HEK293 (cell line): ENCODE measurements around the gene TIMM17A.
A peak's percentile ranks its signal among the peaks of the same experiment; 100 is the strongest.

Experiments used
- ZNF133 ChIP-seq: fragments of 450-650 bp; formaldehyde crosslinking; IDR thresholded peaks from 2 replicates; pipeline ENCODE4 v1.5.1; 2016; ENCODE audit warnings: missing biosample characterization, missing genetic modification characterization
- ZNF174 ChIP-seq: fragments of 450-650 bp; formaldehyde crosslinking; IDR thresholded peaks from 2 replicates; pipeline ENCODE4 v1.5.0; 2017; ENCODE audit warnings: missing biosample characterization, mild to moderate bottlenecking, missing genetic modification characterization
- ZNF19 ChIP-seq: fragments of 450-650 bp; formaldehyde crosslinking; IDR thresholded peaks from 2 replicates; pipeline ENCODE4; 2016; ENCODE audit warnings: missing biosample characterization, missing genetic modification characterization, low read depth
- ZNF274 ChIP-seq, 2 experiments: fragments of 200-500 bp in 1 of 2; fragments of 450-650 bp in 1 of 2; sonication (Bioruptor generic) in 1 of 2; formaldehyde crosslinking in 1 of 2; IDR thresholded peaks; 2 replicates each; pipeline versions ENCODE4 v1.5.1 to v1.6.1; 2014 to 2016; ENCODE audit warnings: borderline replicate concordance in 1 of 2, inconsistent platforms in 1 of 2, low read length in 1 of 2, missing biosample characterization in 1 of 2, missing genetic modification characterization in 1 of 2
- TF ChIP-seq, protein P1 (sequence below): fragments of 450-650 bp; formaldehyde crosslinking; IDR thresholded peaks from 2 replicates; pipeline ENCODE4 v1.5.1; 2016; ENCODE audit warnings: missing biosample characterization, missing genetic modification characterization
- TF ChIP-seq, protein P2 (sequence below): fragments of 450-650 bp; IDR thresholded peaks from 2 replicates; pipeline ENCODE4 v1.5.1; 2018; ENCODE audit warnings: missing biosample characterization, mild to moderate bottlenecking, missing genetic modification characterization
- TF ChIP-seq, protein P3 (sequence below): fragments of 450-650 bp; formaldehyde crosslinking; IDR thresholded peaks from 2 replicates; pipeline ENCODE4 v1.5.1; 2017; ENCODE audit warnings: missing biosample characterization, mild to moderate bottlenecking, missing genetic modification characterization, moderate library complexity
- TF ChIP-seq, protein P4 (sequence below): fragments of 450-650 bp; formaldehyde crosslinking; IDR thresholded peaks from 2 replicates; pipeline ENCODE4 v1.5.1; 2016; ENCODE audit warnings: missing biosample characterization, missing genetic modification characterization, low read depth

DNA sequence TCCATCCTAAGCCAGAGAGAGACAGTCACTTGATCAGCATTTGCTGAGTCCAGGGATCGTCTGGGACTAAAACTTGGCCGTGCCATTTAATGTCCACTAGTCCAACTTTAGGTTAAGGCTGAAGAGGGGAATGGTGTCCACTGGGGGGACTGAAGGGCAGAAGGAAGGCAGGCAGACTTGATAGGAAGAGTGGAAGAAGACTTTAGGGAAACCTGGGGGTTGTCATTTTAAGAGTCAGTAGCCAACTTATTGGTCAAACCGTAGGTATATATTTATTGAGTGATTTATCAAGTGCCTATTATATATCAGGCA is 7.7 kb upstream of the TIMM17A start:
- TF ChIP-seq, protein P1, sequence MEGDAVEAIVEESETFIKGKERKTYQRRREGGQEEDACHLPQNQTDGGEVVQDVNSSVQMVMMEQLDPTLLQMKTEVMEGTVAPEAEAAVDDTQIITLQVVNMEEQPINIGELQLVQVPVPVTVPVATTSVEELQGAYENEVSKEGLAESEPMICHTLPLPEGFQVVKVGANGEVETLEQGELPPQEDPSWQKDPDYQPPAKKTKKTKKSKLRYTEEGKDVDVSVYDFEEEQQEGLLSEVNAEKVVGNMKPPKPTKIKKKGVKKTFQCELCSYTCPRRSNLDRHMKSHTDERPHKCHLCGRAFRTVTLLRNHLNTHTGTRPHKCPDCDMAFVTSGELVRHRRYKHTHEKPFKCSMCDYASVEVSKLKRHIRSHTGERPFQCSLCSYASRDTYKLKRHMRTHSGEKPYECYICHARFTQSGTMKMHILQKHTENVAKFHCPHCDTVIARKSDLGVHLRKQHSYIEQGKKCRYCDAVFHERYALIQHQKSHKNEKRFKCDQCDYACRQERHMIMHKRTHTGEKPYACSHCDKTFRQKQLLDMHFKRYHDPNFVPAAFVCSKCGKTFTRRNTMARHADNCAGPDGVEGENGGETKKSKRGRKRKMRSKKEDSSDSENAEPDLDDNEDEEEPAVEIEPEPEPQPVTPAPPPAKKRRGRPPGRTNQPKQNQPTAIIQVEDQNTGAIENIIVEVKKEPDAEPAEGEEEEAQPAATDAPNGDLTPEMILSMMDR (tag by site-specific recombination) = peak; percentile 22; the same call in 1 of the 2 replicates
- TF ChIP-seq, protein P2, sequence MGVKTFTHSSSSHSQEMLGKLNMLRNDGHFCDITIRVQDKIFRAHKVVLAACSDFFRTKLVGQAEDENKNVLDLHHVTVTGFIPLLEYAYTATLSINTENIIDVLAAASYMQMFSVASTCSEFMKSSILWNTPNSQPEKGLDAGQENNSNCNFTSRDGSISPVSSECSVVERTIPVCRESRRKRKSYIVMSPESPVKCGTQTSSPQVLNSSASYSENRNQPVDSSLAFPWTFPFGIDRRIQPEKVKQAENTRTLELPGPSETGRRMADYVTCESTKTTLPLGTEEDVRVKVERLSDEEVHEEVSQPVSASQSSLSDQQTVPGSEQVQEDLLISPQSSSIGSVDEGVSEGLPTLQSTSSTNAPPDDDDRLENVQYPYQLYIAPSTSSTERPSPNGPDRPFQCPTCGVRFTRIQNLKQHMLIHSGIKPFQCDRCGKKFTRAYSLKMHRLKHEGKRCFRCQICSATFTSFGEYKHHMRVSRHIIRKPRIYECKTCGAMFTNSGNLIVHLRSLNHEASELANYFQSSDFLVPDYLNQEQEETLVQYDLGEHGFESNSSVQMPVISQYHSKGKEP = no peak
- TF ChIP-seq, protein P3, sequence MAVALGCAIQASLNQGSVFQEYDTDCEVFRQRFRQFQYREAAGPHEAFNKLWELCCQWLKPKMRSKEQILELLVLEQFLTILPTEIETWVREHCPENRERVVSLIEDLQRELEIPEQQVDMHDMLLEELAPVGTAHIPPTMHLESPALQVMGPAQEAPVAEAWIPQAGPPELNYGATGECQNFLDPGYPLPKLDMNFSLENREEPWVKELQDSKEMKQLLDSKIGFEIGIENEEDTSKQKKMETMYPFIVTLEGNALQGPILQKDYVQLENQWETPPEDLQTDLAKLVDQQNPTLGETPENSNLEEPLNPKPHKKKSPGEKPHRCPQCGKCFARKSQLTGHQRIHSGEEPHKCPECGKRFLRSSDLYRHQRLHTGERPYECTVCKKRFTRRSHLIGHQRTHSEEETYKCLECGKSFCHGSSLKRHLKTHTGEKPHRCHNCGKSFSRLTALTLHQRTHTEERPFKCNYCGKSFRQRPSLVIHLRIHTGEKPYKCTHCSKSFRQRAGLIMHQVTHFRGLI = no peak
- TF ChIP-seq, protein P4, sequence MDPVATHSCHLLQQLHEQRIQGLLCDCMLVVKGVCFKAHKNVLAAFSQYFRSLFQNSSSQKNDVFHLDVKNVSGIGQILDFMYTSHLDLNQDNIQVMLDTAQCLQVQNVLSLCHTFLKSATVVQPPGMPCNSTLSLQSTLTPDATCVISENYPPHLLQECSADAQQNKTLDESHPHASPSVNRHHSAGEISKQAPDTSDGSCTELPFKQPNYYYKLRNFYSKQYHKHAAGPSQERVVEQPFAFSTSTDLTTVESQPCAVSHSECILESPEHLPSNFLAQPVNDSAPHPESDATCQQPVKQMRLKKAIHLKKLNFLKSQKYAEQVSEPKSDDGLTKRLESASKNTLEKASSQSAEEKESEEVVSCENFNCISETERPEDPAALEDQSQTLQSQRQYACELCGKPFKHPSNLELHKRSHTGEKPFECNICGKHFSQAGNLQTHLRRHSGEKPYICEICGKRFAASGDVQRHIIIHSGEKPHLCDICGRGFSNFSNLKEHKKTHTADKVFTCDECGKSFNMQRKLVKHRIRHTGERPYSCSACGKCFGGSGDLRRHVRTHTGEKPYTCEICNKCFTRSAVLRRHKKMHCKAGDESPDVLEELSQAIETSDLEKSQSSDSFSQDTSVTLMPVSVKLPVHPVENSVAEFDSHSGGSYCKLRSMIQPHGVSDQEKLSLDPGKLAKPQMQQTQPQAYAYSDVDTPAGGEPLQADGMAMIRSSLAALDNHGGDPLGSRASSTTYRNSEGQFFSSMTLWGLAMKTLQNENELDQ (tag by site-specific recombination) = no peak
- TF ChIP-seq ZNF274 (IDR thresholded peaks at IDR 0.05; ENCODE audit: low read length) (no peak), ZNF274 (tag by site-specific recombination; IDR thresholded peaks at IDR 0.05; ENCODE audit: borderline replicate concordance) (no peak), ZNF19 (no peak), ZNF174 (tag by site-specific recombination) (no peak), ZNF133 (tag by site-specific recombination) (no peak)
